ENCODE data around the gene ITIH3.
A peak's percentile ranks its signal among the peaks of the same experiment; 100 is the strongest.

The ITIH3 gene

DNA sequence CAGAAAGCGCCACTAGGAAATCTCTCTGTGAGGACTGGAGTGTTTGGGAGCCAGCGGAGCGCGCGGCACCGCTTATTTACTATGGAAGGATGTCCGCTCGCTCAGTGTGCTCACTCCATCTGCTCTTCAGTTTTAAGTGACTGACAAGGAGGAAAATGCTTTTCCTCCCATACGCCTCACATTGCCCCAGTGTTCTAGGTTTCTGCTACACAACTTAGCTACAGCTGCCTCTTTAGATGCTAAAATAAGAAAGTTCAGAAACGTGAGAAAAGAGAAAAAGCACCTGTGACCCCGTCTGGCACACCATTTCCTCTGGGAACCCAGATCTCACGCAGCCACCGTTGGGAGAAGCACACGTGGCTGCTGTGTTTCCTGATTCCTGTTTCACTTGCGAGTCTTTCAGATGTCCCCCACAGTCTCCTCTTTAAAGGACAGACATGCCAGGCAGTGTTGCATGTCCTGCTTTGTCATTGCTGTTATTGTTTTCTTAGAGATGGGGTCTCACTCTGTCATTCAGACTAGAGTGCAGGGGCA, 51.9 kb downstream of the ITIH3 start:
- no peak for DNase-seq

DNA sequence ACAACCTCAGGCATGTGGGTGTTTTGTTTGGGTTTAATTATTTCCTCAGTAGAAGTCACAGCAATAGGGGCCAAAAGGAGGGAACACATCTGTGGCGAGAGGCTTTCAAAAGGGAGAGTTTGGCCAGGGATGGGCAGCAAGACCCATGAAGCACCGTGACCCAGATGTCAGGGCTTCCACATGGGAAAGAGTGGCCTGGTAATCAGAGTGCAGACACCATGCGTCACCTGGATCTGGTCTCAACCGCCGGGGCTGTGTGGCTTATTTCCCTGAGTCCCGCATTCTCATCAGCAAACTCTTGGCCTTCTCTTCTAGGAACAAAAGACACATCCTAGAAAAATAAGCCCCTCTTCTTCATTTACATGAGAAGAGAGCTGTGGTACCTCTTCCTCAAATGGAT, 52.6 kb downstream of the ITIH3 start:
- no peak for DNase-seq

DNA sequence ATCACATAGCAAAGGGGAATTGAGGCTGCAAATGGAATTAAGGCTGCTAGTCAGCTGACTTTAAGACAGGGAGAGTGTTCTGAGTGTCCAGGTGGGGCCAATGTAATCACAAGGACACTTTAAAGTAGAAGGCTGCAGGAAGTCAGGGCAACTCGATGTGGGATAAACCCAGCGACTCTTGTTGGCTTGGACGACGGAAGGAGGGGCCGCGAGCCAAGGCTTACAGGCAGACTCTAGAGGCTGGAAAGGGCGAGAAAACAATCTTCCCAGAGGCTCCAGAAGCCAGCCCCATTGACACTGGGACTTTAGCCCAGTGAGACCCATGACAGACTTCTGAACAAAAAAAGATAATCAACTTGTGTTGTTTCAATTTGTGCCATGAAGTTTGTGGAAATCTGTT, 53.1 kb downstream of the ITIH3 start:
- no peak for DNase-seq

DNA sequence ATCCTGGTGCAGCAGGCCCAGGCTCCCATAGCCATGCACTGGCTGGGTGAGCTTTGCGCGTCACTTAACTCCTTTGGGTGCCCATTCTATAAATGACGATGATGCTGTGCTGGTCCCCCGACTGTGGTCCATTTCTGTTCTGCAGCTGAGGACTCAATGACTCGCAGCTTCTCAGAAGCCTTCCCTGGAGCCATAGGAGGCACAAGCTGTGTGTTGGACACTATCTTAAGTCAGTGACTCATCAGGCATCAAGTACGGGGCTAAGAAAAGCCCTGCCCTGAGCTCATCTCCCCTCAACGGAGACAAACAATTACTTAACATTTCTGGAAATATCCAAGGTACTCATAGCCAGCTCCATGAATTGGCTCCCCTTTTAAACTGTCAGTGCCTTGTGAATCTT, 54.0 kb downstream of the ITIH3 start:
- no peak for DNase-seq

DNA sequence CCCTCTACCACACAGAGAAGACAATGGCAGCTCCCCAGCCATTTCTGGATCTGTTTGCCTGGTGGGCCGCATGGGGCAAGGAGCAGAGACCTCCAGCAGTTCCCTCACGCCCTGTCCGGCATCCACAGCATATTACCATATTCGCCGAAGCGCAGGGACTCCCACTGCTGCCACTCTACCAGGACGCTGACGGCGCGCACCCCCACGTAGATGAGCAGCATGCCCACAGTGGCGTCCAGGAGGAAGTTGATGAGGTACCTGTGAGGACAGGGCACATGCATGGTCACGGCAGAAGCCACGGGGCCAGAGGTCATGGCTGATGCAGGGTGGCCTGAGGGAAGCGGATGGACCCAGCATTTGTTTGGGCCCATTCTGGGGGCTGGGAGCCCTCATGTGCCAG, 55.1 kb downstream of the ITIH3 start:
- DNase-seq, result no peak

DNA sequence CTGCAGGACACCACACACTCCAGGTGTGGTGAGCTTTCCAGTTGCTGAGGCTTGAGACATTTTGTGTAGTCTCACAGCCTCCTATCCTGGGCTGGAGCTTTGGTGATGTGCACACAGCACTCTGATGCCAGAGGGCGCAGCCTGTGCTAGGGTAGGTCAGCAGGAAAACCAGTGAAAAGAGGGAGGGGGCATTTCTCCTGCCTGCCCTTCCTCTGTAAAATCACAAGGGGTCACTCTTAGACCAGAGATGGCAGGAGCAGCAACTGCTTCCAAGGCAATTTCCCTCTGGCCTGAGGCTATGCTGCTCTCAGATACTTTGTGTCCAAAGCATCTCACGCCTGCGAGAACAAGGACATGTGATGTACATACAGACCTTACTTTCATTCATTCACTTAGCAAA, 56.8 kb downstream of the ITIH3 start:
- DNase-seq, result peak; percentile 34

DNA sequence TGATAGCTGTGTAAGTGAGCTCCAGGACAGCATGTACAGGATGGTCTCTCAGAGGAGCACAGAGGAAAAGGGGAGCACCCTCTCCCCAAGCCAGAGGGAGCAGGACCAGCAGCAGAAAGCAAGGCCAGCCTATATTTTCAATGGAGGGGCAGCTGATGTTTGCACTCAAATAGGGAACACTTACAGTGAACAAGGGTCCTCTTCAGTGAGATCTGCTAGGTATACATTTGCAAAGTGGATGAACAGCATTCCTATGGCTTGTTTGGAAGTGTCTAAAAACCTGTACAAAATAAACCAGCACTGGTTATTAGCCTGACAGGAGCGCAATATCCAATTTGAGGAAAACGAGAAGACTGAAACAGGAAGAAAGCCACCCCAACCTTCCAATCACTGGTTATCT, 57.8 kb downstream of the ITIH3 start:
- no peak for DNase-seq

DNA sequence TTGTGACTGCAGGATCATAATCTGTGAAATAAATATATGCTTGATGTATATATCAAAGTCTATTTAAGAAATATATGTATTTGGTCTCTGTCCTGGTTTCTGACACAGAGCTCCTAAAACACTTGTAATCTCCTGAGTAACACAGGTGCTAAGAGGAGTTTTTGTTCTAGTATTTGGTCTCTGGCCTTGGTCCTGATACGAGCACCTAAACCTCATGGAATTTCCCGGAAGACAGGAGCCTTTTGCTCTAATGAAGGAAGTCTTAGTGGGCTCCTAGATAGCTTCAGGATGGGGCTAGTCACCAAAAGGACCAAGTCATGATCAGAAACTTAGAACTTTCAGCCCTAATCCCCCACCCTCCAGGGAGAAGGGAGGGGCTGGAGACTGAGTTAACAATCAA, 59.4 kb downstream of the ITIH3 start:
- DNase-seq, result no peak

DNA sequence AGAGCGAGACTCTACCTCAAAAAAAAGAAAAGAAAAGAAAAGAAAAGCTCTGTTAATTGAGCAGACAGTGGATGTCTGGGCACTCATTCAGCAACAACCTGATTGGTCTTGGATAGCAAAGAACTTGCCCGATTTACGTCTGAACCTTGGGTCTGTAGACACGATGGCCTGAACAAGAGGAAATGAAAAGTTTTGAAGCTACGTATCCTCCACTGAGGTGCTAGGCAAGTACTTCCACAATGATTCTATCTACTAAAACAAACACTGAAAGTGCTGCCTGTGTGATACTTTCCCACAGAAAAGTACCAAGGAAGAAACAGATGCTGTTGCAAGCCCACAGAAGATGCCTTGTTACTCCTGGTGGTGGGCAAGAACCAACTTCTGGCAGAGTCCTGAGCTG, 62.1 kb downstream of the ITIH3 start:
- no peak for DNase-seq

DNA sequence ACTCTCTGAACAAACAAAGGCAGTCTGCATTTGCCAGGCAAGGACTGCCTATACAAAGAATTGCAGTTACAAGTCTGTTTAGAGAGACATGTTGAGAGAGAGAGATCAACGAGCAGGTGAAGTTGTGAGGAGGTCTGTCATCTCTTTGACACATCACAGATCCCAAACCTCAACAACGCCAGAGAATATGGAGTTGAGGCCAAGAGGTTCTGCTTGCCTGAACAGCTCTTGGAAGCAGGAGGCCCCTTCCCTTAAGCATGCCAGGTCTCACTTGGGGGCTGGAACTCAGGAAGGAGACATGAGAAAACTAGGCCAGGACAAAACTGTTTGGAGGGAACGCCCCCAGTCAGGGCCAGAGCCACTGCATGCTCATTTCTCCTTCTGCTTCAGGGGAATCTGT, 62.5 kb downstream of the ITIH3 start:
- no peak for DNase-seq

DNA sequence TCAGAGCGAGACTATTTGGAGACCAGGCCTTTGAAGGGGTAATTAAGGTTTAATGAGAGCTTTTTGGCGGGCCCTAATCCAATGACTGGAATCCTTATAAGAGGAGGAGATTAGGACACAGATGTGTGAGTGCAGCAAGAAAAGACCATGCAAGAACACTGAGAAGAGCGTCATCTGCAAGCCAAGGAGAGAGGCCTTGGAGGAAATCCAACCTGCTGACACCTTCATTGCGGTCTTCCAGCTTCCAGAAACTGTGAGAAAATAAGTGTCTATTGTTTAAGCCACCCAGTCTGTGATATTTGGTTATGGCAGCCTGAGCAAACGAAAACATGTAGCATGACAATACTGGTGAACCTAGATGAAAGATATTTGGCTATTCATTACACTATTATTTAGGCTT, 63.3 kb downstream of the ITIH3 start:
- no peak for DNase-seq

Measured in COR-L47 (cell line).